ENCODE results near the gene NAT10.

DNA sequence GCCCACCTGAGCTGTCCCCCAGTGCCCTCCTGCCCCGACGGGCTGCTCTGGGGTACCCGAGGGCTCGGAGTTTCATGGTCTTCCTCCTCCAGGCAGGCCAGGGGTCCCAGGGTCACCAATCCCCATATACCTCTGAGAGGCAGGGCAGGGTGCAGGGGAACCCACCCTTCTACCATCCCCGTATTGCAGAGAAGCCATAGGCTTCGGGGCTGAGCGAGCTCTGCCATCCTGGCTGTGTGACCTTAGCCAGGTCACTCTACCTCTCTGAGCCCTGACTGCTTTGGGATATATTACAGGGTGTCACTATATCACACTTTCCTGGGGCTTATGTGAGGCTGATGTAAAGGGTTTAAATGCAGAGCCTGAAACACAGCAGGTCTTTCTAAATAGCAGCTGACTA, 57.4 kb downstream of the NAT10 start:
- TF ChIP-seq, protein P1, sequence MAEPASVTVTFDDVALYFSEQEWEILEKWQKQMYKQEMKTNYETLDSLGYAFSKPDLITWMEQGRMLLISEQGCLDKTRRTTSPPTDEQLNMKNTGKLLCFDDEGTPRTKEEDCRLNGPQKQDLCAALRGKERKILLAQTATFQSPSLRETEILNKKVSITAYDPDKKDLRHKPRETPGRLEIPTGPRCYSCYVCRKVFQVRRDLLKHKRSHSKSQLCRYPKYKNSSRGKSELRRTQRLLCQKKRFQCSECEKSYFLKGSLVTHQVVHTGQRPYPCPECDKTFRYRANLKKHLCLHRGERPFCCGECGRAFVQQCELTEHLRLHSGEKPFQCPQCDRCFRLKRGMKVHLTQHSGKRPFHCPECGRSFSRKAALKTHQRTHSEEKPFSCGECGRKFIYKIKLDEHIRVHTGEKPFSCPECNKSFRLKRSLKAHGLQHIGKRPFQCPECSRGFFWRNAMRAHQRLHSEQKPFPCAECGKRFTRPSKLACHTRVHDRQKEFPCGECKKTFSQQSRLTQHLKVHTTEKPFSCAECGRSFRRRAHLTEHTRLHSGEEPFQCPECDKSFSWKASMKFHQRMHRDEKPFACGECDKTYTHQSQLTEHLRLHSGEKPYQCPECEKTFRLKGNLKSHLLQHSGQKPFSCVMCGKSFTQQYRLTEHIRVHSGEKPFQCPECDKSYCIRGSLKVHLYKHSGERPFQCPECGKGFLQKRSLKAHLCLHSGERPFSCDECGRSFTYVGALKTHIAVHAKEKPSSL (CRISPR knock-in tag; conservative IDR thresholded peaks at IDR 0.05): no peak
- TF ChIP-seq, protein P2, sequence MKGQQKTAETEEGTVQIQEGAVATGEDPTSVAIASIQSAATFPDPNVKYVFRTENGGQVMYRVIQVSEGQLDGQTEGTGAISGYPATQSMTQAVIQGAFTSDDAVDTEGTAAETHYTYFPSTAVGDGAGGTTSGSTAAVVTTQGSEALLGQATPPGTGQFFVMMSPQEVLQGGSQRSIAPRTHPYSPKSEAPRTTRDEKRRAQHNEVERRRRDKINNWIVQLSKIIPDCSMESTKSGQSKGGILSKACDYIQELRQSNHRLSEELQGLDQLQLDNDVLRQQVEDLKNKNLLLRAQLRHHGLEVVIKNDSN (CRISPR knock-in tag; IDR thresholded peaks at IDR 0.05): no peak
- TF ChIP-seq, protein P3, sequence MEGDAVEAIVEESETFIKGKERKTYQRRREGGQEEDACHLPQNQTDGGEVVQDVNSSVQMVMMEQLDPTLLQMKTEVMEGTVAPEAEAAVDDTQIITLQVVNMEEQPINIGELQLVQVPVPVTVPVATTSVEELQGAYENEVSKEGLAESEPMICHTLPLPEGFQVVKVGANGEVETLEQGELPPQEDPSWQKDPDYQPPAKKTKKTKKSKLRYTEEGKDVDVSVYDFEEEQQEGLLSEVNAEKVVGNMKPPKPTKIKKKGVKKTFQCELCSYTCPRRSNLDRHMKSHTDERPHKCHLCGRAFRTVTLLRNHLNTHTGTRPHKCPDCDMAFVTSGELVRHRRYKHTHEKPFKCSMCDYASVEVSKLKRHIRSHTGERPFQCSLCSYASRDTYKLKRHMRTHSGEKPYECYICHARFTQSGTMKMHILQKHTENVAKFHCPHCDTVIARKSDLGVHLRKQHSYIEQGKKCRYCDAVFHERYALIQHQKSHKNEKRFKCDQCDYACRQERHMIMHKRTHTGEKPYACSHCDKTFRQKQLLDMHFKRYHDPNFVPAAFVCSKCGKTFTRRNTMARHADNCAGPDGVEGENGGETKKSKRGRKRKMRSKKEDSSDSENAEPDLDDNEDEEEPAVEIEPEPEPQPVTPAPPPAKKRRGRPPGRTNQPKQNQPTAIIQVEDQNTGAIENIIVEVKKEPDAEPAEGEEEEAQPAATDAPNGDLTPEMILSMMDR (IDR thresholded peaks at IDR 0.05): no peak
- TF ChIP-seq, protein P4, sequence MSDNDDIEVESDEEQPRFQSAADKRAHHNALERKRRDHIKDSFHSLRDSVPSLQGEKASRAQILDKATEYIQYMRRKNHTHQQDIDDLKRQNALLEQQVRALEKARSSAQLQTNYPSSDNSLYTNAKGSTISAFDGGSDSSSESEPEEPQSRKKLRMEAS (CRISPR knock-in tag; IDR thresholded peaks at IDR 0.05): no peak
- TF ChIP-seq GABPB1 (CRISPR knock-in tag; IDR thresholded peaks at IDR 0.05): no peak

Data from WTC11 (cell line).